ENCODE measurements around the gene MAN1C1.

The MAN1C1 gene

GRCh38 chr1:25804964-25805862, 188.6 kb downstream of the MAN1C1 start:
- DNase-seq = no peak

GRCh38 chr1:25805863-25806225, 189.3 kb downstream of the MAN1C1 start:
- DNase-seq = no peak

- DNase-seq = no peak
Observed at GRCh38 chr1:25806418-25806817, 189.8 kb downstream of the MAN1C1 start.

GRCh38 chr1:25807480-25808390, 191.1 kb downstream of the MAN1C1 start:
- no peak for DNase-seq

GRCh38 chr1:25808481-25809244, 192.1 kb downstream of the MAN1C1 start:
- no peak for DNase-seq

GRCh38 chr1:25809283-25809926, 192.8 kb downstream of the MAN1C1 start:
- DNase-seq = no peak

GRCh38 chr1:25809929-25810328, 193.3 kb downstream of the MAN1C1 start:
- no peak for DNase-seq

- DNase-seq = peak; percentile 94
Observed at GRCh38 chr1:25810341-25811299, 194.0 kb downstream of the MAN1C1 start.

- DNase-seq = no peak
Observed at GRCh38 chr1:25811384-25812082, 194.9 kb downstream of the MAN1C1 start.

- no peak for DNase-seq
Observed at GRCh38 chr1:25813071-25813733, 196.6 kb downstream of the MAN1C1 start.

- no peak for DNase-seq
Observed at GRCh38 chr1:25813734-25814471, 197.3 kb downstream of the MAN1C1 start.

GRCh38 chr1:25814549-25815087, 198.0 kb downstream of the MAN1C1 start:
- no peak for DNase-seq

- peak; percentile 45 for DNase-seq
Observed at GRCh38 chr1:25815208-25816111, 198.9 kb downstream of the MAN1C1 start.

GRCh38 chr1:25816112-25816718, 199.6 kb downstream of the MAN1C1 start:
- peak; percentile 47 for DNase-seq

- DNase-seq = peak; percentile 49
Observed at GRCh38 chr1:25817840-25818501, 201.4 kb downstream of the MAN1C1 start.

GRCh38 chr1:25818569-25818968, 202.0 kb downstream of the MAN1C1 start:
- peak; percentile 45 for DNase-seq

Data from activated CD8-positive, alpha-beta memory T cell treated with anti-CD3 and anti-CD28 coated beads, Interleukin-2, amount 50 U/mL, for 48 hours (primary cell).